Measurements from ENCODE around the gene CCDC80. TPM values are rescaled to one million over a fixed set of nuclear protein-coding genes. Genes with fewer than 3 reads are reported as not detected.

CCDC80 gene
- total and polyA plus RNA-seq, 4 donors = 59.0 to 130 (median 99.6) TPM

DNA sequence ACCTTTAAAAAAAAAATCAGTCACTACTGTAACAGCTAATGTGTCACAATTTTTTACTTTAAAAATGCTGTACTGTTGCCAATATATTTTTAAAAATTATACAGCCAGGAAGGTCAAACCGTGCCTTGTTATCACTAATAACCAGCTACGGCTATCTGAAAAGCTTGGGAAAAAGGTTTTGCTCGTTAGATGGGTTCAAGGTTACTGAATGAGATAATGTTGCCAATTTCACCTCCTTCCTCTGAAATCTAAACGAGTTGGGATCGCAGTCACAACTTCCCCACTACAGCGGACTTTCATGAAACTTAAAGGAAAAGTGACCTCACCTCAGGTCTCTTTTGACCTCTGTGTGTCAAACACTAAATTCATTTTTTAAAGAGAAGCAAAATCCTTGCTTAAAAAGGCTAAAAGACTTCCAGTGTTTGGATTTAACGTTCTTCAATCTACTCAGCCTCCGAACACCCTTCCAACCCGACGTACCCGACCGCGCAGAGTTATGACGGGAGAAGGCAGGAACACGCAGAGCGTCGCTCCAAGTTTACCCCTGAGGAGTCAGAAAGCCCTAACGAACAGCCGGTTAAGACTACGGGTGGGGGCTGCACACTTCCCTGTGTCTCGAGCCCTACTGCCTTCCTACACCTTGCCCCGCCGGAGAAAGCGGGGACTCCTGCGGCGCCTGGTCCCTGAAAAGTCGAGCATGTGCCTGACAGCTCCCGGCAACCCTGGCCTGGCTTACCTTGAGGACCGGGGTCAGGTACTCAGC, 80.0 kb downstream of the CCDC80 start:
- H3K36me3 ChIP-seq (ENCODE audit: control insufficient read depth, insufficient read depth, low read length) = peaks cover 5% of the 10 kb centered on the region
- peaks cover 7% of the 10 kb centered on the region for H3K4me1 ChIP-seq (ENCODE audit: control insufficient read depth, insufficient read depth, low read length)
- peak overlapping the region; percentile 100 for H3K27ac ChIP-seq (ENCODE audit: low read depth, low read length)
- DNase-seq (ENCODE audit: low read depth in 4 of 6, low spot score in 6 of 6) = peak; percentile 33 to 89 (median 43)
- 0% methylated on average over 24 of the region's 29 CpGs for whole genome bisulfite sequencing (ENCODE audit: insufficient coverage)
- H3K27me3 ChIP-seq (ENCODE audit: control insufficient read depth, insufficient read depth, low read length) = no peaks in the 10 kb centered on the region
- no peaks in the 10 kb centered on the region for H3K9me3 ChIP-seq (ENCODE audit: control insufficient read depth, insufficient read depth, low read length)
- H3K4me3 ChIP-seq (ENCODE audit: low read depth, low read length) = peak overlapping the region; percentile 100

DNA sequence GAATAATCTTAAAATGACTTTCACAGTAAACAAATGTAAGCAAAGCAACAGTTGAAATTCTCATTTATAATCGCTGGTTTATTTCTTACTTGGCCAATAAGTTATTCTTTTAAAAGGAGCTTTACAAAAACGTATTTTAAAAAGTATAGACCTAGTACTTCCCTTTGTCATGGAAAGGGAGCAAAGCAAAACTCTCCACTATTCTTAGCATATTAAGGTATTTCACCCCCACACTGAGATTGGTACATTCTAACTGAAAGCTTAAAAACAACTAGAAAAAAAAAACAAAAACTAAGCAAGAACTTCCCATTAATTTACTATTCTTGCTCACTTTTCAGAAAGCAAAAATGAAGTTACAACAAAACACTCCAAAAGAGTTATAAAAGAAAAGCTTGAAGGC, 80.6 kb downstream of the CCDC80 start:
- Histone ChIP-seq H3K27me3 (ENCODE audit: control insufficient read depth, insufficient read depth, low read length) (no peaks in the 10 kb centered on the region), H3K27ac (ENCODE audit: low read depth, low read length) (peak overlapping the region; percentile 100), H3K4me1 (ENCODE audit: control insufficient read depth, insufficient read depth, low read length) (peaks cover 7% of the 10 kb centered on the region), H3K4me3 (ENCODE audit: low read depth, low read length) (peak overlapping the region; percentile 100), H3K36me3 (ENCODE audit: control insufficient read depth, insufficient read depth, low read length) (peaks cover 5% of the 10 kb centered on the region), H3K9me3 (ENCODE audit: control insufficient read depth, insufficient read depth, low read length) (no peaks in the 10 kb centered on the region)
- WGBS (ENCODE audit: insufficient coverage) = 40% methylated on average over 1 of the region's 2 CpGs
- DNase-seq (ENCODE audit: low read depth in 4 of 6, low spot score in 6 of 6) = no peak

DNA sequence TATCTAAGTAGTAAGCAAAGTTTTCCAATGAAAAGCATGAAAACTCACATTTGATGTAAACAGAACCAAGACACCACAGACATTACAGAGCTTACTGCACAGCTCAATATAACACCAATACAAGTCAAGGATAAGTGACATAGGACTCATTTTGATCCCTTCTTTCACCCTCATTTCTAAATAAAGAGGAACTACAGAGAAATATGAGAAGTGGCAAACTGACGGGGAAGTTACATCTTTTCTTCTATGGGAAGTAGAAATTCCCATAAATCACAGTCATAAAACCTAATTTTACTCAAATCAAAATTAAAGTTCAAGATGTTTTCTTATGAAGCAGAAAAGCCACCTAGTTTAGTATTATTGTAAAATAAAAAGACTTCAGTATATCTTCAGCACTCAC, 83.0 kb downstream of the CCDC80 start:
- Histone ChIP-seq H3K27me3 (ENCODE audit: control insufficient read depth, insufficient read depth, low read length) (no peaks in the 10 kb centered on the region), H3K27ac (ENCODE audit: low read depth, low read length) (no peak overlapping the region), H3K4me1 (ENCODE audit: control insufficient read depth, insufficient read depth, low read length) (peaks cover 4% of the 10 kb centered on the region), H3K36me3 (ENCODE audit: control insufficient read depth, insufficient read depth, low read length) (peaks cover 5% of the 10 kb centered on the region), H3K4me3 (ENCODE audit: low read depth, low read length) (no peak overlapping the region), H3K9me3 (ENCODE audit: control insufficient read depth, insufficient read depth, low read length) (no peaks in the 10 kb centered on the region)
- no peak for DNase-seq (ENCODE audit: low read depth in 4 of 6, low spot score in 6 of 6)
- WGBS (ENCODE audit: insufficient coverage) = no CpG with 5 or more reads among the region's 1 CpG

DNA sequence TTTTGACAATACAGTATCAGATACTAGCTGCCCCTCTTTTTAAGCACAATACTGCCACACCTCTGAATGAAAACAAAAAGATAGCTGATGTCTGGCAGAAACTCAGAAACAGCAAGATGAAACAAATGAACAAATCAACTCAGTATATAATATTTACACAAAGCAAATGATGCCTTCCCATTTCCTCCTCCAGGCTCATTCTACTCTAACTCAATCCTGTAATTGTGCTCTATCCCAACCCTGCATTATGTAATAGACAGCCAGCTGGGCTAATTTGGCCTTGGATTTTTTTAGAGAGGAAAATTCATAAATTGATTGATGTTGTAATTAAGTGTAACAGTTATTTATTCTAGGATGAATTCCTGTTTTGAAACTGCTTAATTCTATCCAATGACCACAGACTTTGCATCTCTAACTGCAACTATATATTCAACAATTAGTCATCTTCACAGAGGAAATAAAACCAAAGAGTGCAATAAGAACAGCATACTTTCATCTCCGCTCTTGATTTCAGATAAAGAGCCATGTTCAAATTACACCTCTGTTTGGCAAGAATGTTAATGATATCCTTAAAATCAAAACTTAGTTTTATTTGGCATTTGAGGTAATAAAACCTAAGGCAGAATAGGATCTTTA, 85.3 kb downstream of the CCDC80 start:
- DNase-seq (ENCODE audit: low read depth in 4 of 6, low spot score in 6 of 6) = no peak
- WGBS (ENCODE audit: insufficient coverage) = no CpG with 5 or more reads among the region's 1 CpG
- Histone ChIP-seq H3K4me3 (ENCODE audit: low read depth, low read length) (no peak overlapping the region), H3K27ac (ENCODE audit: low read depth, low read length) (no peak overlapping the region), H3K27me3 (ENCODE audit: control insufficient read depth, insufficient read depth, low read length) (no peaks in the 10 kb centered on the region), H3K4me1 (ENCODE audit: control insufficient read depth, insufficient read depth, low read length) (no peaks in the 10 kb centered on the region), H3K36me3 (ENCODE audit: control insufficient read depth, insufficient read depth, low read length) (peaks cover 5% of the 10 kb centered on the region), H3K9me3 (ENCODE audit: control insufficient read depth, insufficient read depth, low read length) (no peaks in the 10 kb centered on the region)

DNA sequence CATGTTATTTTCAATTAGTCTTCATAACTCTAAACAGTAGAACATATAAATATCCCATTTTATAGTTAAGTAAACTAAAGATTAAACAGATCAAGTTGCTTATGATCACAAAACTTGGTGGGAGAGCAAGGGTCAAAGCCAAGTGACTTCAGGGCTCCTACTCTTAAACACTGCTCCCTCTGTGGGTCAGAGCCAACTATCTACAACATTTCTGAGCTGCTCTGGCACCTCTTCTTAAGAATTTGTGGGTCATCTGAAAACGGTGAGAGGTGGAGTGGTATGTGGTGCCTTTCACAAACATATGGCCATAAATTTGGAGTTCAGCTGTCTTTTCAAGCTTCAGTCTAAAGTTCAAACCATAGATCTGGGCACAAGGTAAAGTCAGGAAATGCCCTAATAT, 90.1 kb downstream of the CCDC80 start:
- Histone ChIP-seq H3K9me3 (ENCODE audit: control insufficient read depth, insufficient read depth, low read length) (no peaks in the 10 kb centered on the region), H3K27ac (ENCODE audit: low read depth, low read length) (no peak overlapping the region)
- WGBS (ENCODE audit: insufficient coverage) = no CpG with 5 or more reads among the region's 1 CpG

More for the DNA sequence above, 90.1 kb downstream of the CCDC80 start:
- Histone ChIP-seq H3K4me1 (ENCODE audit: control insufficient read depth, insufficient read depth, low read length) (no peaks in the 10 kb centered on the region), H3K27me3 (ENCODE audit: control insufficient read depth, insufficient read depth, low read length) (no peaks in the 10 kb centered on the region), H3K36me3 (ENCODE audit: control insufficient read depth, insufficient read depth, low read length) (peaks cover 7% of the 10 kb centered on the region), H3K4me3 (ENCODE audit: low read depth, low read length) (no peak overlapping the region)
- no peak for DNase-seq (ENCODE audit: low read depth in 4 of 6, low spot score in 6 of 6)

Other genes starting within 250 kb of the CCDC80 start
- gene BTLA, start 141.7 kb downstream of the CCDC80 start, total RNA-seq = under 1 TPM; 0.06 to 0.10 TPM
- gene BTLA, start 141.7 kb downstream of the CCDC80 start, polyA plus RNA-seq (ENCODE audit: insufficient read length in 2 of 2) = under 1 TPM; 0.15 to 0.32 TPM
- 10 to 100 TPM; 43.0 to 48.1 TPM for gene ATG3, start 79.2 kb downstream of the CCDC80 start, total RNA-seq
- gene ATG3, start 79.2 kb downstream of the CCDC80 start, polyA plus RNA-seq (ENCODE audit: insufficient read length in 2 of 2) = 10 to 100 TPM; 51.3 to 62.6 TPM
- 100 to 1,000 TPM in 1 of 2 donors, 10 to 100 TPM in 1; 73.1 to 136 TPM for gene SLC35A5, start 79.1 kb downstream of the CCDC80 start, total RNA-seq
- 10 to 100 TPM; 70.1 to 81.6 TPM for gene SLC35A5, start 79.1 kb downstream of the CCDC80 start, polyA plus RNA-seq (ENCODE audit: insufficient read length in 2 of 2)
- gene CD200R1L, start 205.7 kb upstream of the CCDC80 start, total RNA-seq = not detected
- not detected for gene CD200R1L, start 205.7 kb upstream of the CCDC80 start, polyA plus RNA-seq (ENCODE audit: insufficient read length in 2 of 2)